Activated CD4-positive, alpha-beta T cell treated with anti-CD3 and anti-CD28 coated beads, Interleukin-2, amount 10 ng/mL, durations not matched to agents 24 days and 14 days (primary cell): ENCODE results near the gene PTPRJ. TPM values are rescaled to one million over a fixed set of nuclear protein-coding genes. Genes with fewer than 3 reads are reported as not detected.
"Not testable (repeated sequence)": the region's sequence is repeated elsewhere in the genome, so short reads cannot be mapped to it uniquely, and the experiment has no call there.

Experiments used
- DNase-seq: peaks from one replicate; pipeline ENCODE4 v3.0.0; 2022
- H3K27ac Mint-ChIP-seq: one replicate; pipeline ENCODE4 v1.8.0; 2022; ENCODE audit warnings: mild to moderate bottlenecking, mixed read lengths
- H3K27me3 Mint-ChIP-seq: one replicate; pipeline ENCODE4 v1.8.0; 2022; ENCODE audit warnings: mixed read lengths
- H3K36me3 Mint-ChIP-seq: one replicate; pipeline ENCODE4 v1.8.0; 2022; ENCODE audit warnings: low read depth, mild to moderate bottlenecking, mixed read lengths
- H3K4me1 Mint-ChIP-seq: one replicate; pipeline ENCODE4 v1.8.0; 2021; ENCODE audit warnings: mixed read lengths
- H3K4me3 Mint-ChIP-seq: one replicate; pipeline ENCODE4 v1.8.0; 2022; ENCODE audit warnings: mild to moderate bottlenecking, moderate library complexity, mixed read lengths
- H3K9me3 Mint-ChIP-seq: one replicate; pipeline ENCODE4 v1.8.0; 2021; ENCODE audit warnings: mixed read lengths
- intact Hi-C: fragments of 100-400 bp; cut with micrococcal nuclease; formaldehyde crosslinking; loops from one replicate; pipeline ENCODE4 v1.15.1; 2023
- total RNA-seq: library from RNA; stranded (reverse); gene quantifications from 2 replicates; pipeline ENCODE4 v1.2.3, GENCODE V29; 2022

The PTPRJ gene
- total RNA-seq, 1 donor from 2014 or later: 52.2 TPM

GRCh38 chr11:48011102-48011797 lies 30.9 kb downstream of the PTPRJ start:
- Mint-ChIP-seq H3K4me1 (peaks cover 77% of the 10 kb centered on the region), H3K9me3 (peaks cover 3% of the 10 kb centered on the region), H3K4me3 (peak overlapping the region; percentile 61), H3K36me3 (peaks cover 33% of the 10 kb centered on the region), H3K27ac (peak overlapping the region; percentile 98), H3K27me3 (no peaks in the 10 kb centered on the region)
- no peak for DNase-seq
- intact Hi-C loops: no loop called here

- H3K36me3 Mint-ChIP-seq: peaks cover 34% of the 10 kb centered on the region
- H3K4me1 Mint-ChIP-seq: peaks cover 76% of the 10 kb centered on the region
- peaks cover 3% of the 10 kb centered on the region for H3K9me3 Mint-ChIP-seq
- H3K27me3 Mint-ChIP-seq: no peaks in the 10 kb centered on the region
- peak; percentile 77 for DNase-seq
- H3K27ac Mint-ChIP-seq: peak overlapping the region; percentile 98
- H3K4me3 Mint-ChIP-seq: peak overlapping the region; percentile 44
- intact Hi-C loops: no loop called here
Measured at GRCh38 chr11:48011798-48012391, 31.5 kb downstream of the PTPRJ start.

- DNase-seq: peak; percentile 82
- Mint-ChIP-seq H3K36me3 (peaks cover 29% of the 10 kb centered on the region), H3K4me1 (peaks cover 83% of the 10 kb centered on the region), H3K27ac (peak overlapping the region; percentile 98), H3K4me3 (peak overlapping the region; percentile 56), H3K27me3 (no peaks in the 10 kb centered on the region), H3K9me3 (peaks cover 3% of the 10 kb centered on the region)
- intact Hi-C loops: loop anchor here (1.0 kb wide), 2 partner anchors 8 to 96 kb away; no protein-coding TSS in a partner anchor
Measured at GRCh38 chr11:48013269-48013901, 33.0 kb downstream of the PTPRJ start.

GRCh38 chr11:48014917-48015316 lies 34.6 kb downstream of the PTPRJ start:
- H3K27ac Mint-ChIP-seq: peak overlapping the region; percentile 42
- H3K4me3 Mint-ChIP-seq: no peak overlapping the region
- no peak for DNase-seq
- peaks cover 84% of the 10 kb centered on the region for H3K4me1 Mint-ChIP-seq
- H3K9me3 Mint-ChIP-seq: peaks cover 3% of the 10 kb centered on the region
- intact Hi-C loops: no loop called here
- H3K36me3 Mint-ChIP-seq: peaks cover 30% of the 10 kb centered on the region
- H3K27me3 Mint-ChIP-seq: no peaks in the 10 kb centered on the region

- Mint-ChIP-seq H3K27ac (peak overlapping the region; percentile 78), H3K4me3 (peak overlapping the region; percentile 29), H3K27me3 (no peaks in the 10 kb centered on the region), H3K4me1 (peaks cover 84% of the 10 kb centered on the region), H3K9me3 (no peaks in the 10 kb centered on the region), H3K36me3 (peaks cover 36% of the 10 kb centered on the region)
- intact Hi-C loops: no loop called here
- DNase-seq: peak; percentile 78
Measured at GRCh38 chr11:48017105-48017830, 36.9 kb downstream of the PTPRJ start.

- Mint-ChIP-seq H3K4me1 (peaks cover 84% of the 10 kb centered on the region), H3K9me3 (no peaks in the 10 kb centered on the region), H3K36me3 (peaks cover 40% of the 10 kb centered on the region), H3K27me3 (no peaks in the 10 kb centered on the region), H3K4me3 (peak overlapping the region; percentile 29), H3K27ac (peak overlapping the region; percentile 78)
- intact Hi-C loops: no loop called here
- no peak for DNase-seq
Measured at GRCh38 chr11:48017831-48018527, 37.6 kb downstream of the PTPRJ start.

- H3K4me1 Mint-ChIP-seq: peaks cover 79% of the 10 kb centered on the region
- H3K4me3 Mint-ChIP-seq: peak overlapping the region; percentile 52
- H3K27me3 Mint-ChIP-seq: no peaks in the 10 kb centered on the region
- H3K27ac Mint-ChIP-seq: peak overlapping the region; percentile 78
- intact Hi-C loops: no loop called here
- DNase-seq: no peak
- H3K36me3 Mint-ChIP-seq: peaks cover 39% of the 10 kb centered on the region
- H3K9me3 Mint-ChIP-seq: no peaks in the 10 kb centered on the region
Measured at GRCh38 chr11:48018528-48019216, 38.3 kb downstream of the PTPRJ start.

- intact Hi-C loops: no loop called here
- H3K27ac Mint-ChIP-seq: peak overlapping the region; percentile 78
- no peak for DNase-seq
- peaks cover 41% of the 10 kb centered on the region for H3K36me3 Mint-ChIP-seq
- H3K9me3 Mint-ChIP-seq: no peaks in the 10 kb centered on the region
- H3K27me3 Mint-ChIP-seq: no peaks in the 10 kb centered on the region
- H3K4me3 Mint-ChIP-seq: peak overlapping the region; percentile 52
- H3K4me1 Mint-ChIP-seq: peaks cover 74% of the 10 kb centered on the region
Measured at GRCh38 chr11:48019217-48019584, 38.8 kb downstream of the PTPRJ start.

- Mint-ChIP-seq H3K27me3 (no peaks in the 10 kb centered on the region), H3K36me3 (peaks cover 44% of the 10 kb centered on the region), H3K4me3 (peak overlapping the region; percentile 49), H3K9me3 (no peaks in the 10 kb centered on the region), H3K4me1 (peaks cover 75% of the 10 kb centered on the region), H3K27ac (peak overlapping the region; percentile 87)
- no peak for DNase-seq
- intact Hi-C loops: no loop called here
Measured at GRCh38 chr11:48019595-48019994, 39.2 kb downstream of the PTPRJ start.

GRCh38 chr11:48020092-48020755 lies 39.9 kb downstream of the PTPRJ start:
- Mint-ChIP-seq H3K9me3 (no peaks in the 10 kb centered on the region), H3K4me3 (peak overlapping the region; percentile 49), H3K27ac (peak overlapping the region; percentile 87), H3K36me3 (peaks cover 41% of the 10 kb centered on the region), H3K4me1 (peaks cover 73% of the 10 kb centered on the region), H3K27me3 (no peaks in the 10 kb centered on the region)
- DNase-seq: no peak
- intact Hi-C loops: loop anchor here (1.0 to 2.0 kb wide), 3 partner anchors 14 to 39 kb away; no protein-coding TSS in a partner anchor

GRCh38 chr11:48021201-48021820 lies 41.0 kb downstream of the PTPRJ start:
- H3K4me3 Mint-ChIP-seq, DNase-seq, H3K27me3 Mint-ChIP-seq, H3K9me3 Mint-ChIP-seq, H3K27ac Mint-ChIP-seq: not testable (repeated sequence)
- Mint-ChIP-seq H3K4me1 (peaks cover 73% of the 10 kb centered on the region), H3K36me3 (peaks cover 41% of the 10 kb centered on the region)
- intact Hi-C loops: loop anchor here (2.0 kb wide), 1 partner anchor 15 kb away; no protein-coding TSS in a partner anchor

- Mint-ChIP-seq H3K27ac (peak overlapping the region; percentile 14), H3K27me3 (no peaks in the 10 kb centered on the region), H3K4me1 (peaks cover 63% of the 10 kb centered on the region), H3K4me3 (no peak overlapping the region), H3K9me3 (no peaks in the 10 kb centered on the region), H3K36me3 (peaks cover 40% of the 10 kb centered on the region)
- intact Hi-C loops: no loop called here
- DNase-seq: no peak
Measured at GRCh38 chr11:48022445-48022844, 42.1 kb downstream of the PTPRJ start.
